Measurements from ENCODE around the gene DYNLRB2.

DNA sequence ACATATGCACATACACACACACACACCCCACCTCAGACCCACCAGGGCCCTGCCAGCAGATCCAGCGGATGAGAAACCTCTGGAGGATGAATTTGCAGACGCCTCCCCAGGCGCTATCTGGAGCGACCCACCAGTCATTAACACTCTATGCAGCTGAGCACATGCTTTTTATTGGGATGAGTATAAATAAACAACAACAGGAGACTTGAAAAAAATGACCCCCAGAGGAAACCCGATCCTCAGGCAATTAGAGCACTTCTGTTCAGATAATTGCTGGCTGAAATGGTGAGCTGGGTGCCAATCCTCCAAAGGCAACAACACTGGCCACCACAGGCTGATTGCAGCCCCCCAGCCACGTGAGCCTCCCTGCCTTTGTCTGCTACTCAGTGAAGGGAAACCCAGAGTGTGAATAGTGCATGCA, 32.9 kb downstream of the DYNLRB2 start:
- TF ChIP-seq, protein P1, sequence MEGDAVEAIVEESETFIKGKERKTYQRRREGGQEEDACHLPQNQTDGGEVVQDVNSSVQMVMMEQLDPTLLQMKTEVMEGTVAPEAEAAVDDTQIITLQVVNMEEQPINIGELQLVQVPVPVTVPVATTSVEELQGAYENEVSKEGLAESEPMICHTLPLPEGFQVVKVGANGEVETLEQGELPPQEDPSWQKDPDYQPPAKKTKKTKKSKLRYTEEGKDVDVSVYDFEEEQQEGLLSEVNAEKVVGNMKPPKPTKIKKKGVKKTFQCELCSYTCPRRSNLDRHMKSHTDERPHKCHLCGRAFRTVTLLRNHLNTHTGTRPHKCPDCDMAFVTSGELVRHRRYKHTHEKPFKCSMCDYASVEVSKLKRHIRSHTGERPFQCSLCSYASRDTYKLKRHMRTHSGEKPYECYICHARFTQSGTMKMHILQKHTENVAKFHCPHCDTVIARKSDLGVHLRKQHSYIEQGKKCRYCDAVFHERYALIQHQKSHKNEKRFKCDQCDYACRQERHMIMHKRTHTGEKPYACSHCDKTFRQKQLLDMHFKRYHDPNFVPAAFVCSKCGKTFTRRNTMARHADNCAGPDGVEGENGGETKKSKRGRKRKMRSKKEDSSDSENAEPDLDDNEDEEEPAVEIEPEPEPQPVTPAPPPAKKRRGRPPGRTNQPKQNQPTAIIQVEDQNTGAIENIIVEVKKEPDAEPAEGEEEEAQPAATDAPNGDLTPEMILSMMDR (IDR thresholded peaks at IDR 0.05) = no peak
- no peak for TF ChIP-seq ZFX (IDR thresholded peaks at IDR 0.05; ENCODE audit: borderline replicate concordance)
